SU-DHL-6 (cell line): ENCODE results near the gene KLHL36.
"Not testable (repeated sequence)": the region's sequence is repeated elsewhere in the genome, so short reads cannot be mapped to it uniquely, and the experiment has no call there.

ENCODE experiments used
- H2AFZ ChIP-seq: fragments of 200-600 bp; sonication (generic); 2 replicates; pipeline ENCODE4 v1.6.1; 2014; ENCODE audit warnings: low read depth, mild to moderate bottlenecking, moderate library complexity, mixed read lengths, antibody characterized with exemption, low read length; ENCODE audit not compliant: severe bottlenecking
- H3F3A ChIP-seq: fragments of 200-600 bp; shearing (Covaris generic); 2 replicates; pipeline ENCODE4 v1.6.0; 2016; ENCODE audit warnings: antibody characterized with exemption, mild to moderate bottlenecking; ENCODE audit not compliant: insufficient read depth
- H3K27ac ChIP-seq: fragments of 200-600 bp; sonication (generic); 2 replicates; pipeline ENCODE4 v1.5.1; 2016; ENCODE audit warnings: low read depth, mild to moderate bottlenecking, low read length, moderate library complexity, mixed read lengths
- H3K27me3 ChIP-seq: fragments of 200-600 bp; sonication (generic), shearing (Covaris generic); 2 replicates; pipeline ENCODE4 v1.6.0; 2014; ENCODE audit warnings: mild to moderate bottlenecking, low read length
- H3K36me3 ChIP-seq: fragments of 200-600 bp; sonication (generic); 2 replicates; pipeline ENCODE4 v1.6.1; 2014; ENCODE audit warnings: mild to moderate bottlenecking, low read length, mixed read lengths
- H3K4me2 ChIP-seq: fragments of 300-600, 200-600 bp; shearing (Covaris generic), sonication (generic); 2 replicates; pipeline ENCODE4 v1.6.0; 2014; ENCODE audit warnings: low read length, low read depth, mild to moderate bottlenecking; ENCODE audit not compliant: poor library complexity, severe bottlenecking
- H3K4me3 ChIP-seq: fragments of 200-600 bp; sonication (generic); 2 replicates; pipeline ENCODE4 v1.5.1; 2014; ENCODE audit warnings: antibody characterized with exemption, low read length, mild to moderate bottlenecking, mixed read lengths; ENCODE audit not compliant: insufficient read depth, poor library complexity, severe bottlenecking
- H3K79me2 ChIP-seq: fragments of 200-600 bp; sonication (generic); 2 replicates; pipeline ENCODE4 v1.6.1; 2014; ENCODE audit warnings: mild to moderate bottlenecking, low read length, moderate library complexity; ENCODE audit not compliant: insufficient read depth
- H3K9ac ChIP-seq: fragments of 200-600 bp; sonication (generic); 2 replicates; pipeline ENCODE4 v1.7.0; 2014; ENCODE audit warnings: mild to moderate bottlenecking, low read length
- H3K9me2 ChIP-seq: fragments of 200-600 bp; sonication (generic); replicated peaks from 2 replicates; pipeline ENCODE4 v1.6.1; 2014; ENCODE audit warnings: low read length; ENCODE audit not compliant: insufficient read depth
- H3K9me3 ChIP-seq: fragments of 200-600 bp; sonication (generic); 2 replicates; pipeline ENCODE4 v1.6.1; 2014; ENCODE audit warnings: low read length, mixed read lengths; ENCODE audit not compliant: insufficient read depth
- H4K20me1 ChIP-seq: fragments of 200-600 bp; sonication (generic); 2 replicates; pipeline ENCODE4 v1.6.1; 2014; ENCODE audit warnings: low read depth, mild to moderate bottlenecking, antibody characterized with exemption, low read length, moderate library complexity, mixed read lengths
- CTCF ChIP-seq: fragments of 200-600 bp; sonication (generic); IDR thresholded peaks from one replicate; pipeline ENCODE4 v1.5.1; 2017; ENCODE audit warnings: antibody characterized with exemption, mild to moderate bottlenecking, low read length, moderate library complexity; ENCODE audit not compliant: insufficient read depth, poor library complexity, severe bottlenecking
- EZH2phosphoT487 ChIP-seq: fragments of 200-600 bp; sonication (generic), shearing (Covaris generic); conservative IDR thresholded peaks from 2 replicates; pipeline ENCODE4 v1.6.1; 2018; ENCODE audit warnings: mild to moderate bottlenecking, antibody characterized with exemption, low read length, moderate library complexity, mixed read lengths

The KLHL36 gene

GRCh38 chr16:84631886-84632285, 16.4 kb upstream of the KLHL36 start:
- no peak for TF ChIP-seq CTCF
- no peak for TF ChIP-seq EZH2phosphoT487
- no peak overlapping the region for H3K9ac ChIP-seq
- no peak overlapping the region for H2AFZ ChIP-seq
- no peaks in the 10 kb centered on the region for H4K20me1 ChIP-seq
- no peaks in the 10 kb centered on the region for H3K9me3 ChIP-seq
- no peaks in the 10 kb centered on the region for H3K36me3 ChIP-seq
- H3K27me3 ChIP-seq: no peaks in the 10 kb centered on the region
- peaks cover 3% of the 10 kb centered on the region; the same call in 1 of the 2 replicates for H3F3A ChIP-seq
- H3K4me3 ChIP-seq: no peak overlapping the region
- no peaks in the 10 kb centered on the region for H3K9me2 ChIP-seq
- H3K4me2 ChIP-seq: no peak overlapping the region
- H3K79me2 ChIP-seq: no peaks in the 10 kb centered on the region
- no peak overlapping the region for H3K27ac ChIP-seq

- H3F3A ChIP-seq, H3K4me2 ChIP-seq, H3K27ac ChIP-seq, H3K36me3 ChIP-seq, H3K4me3 ChIP-seq, H3K9me3 ChIP-seq, H3K9ac ChIP-seq, H3K27me3 ChIP-seq, H2AFZ ChIP-seq, H4K20me1 ChIP-seq, H3K79me2 ChIP-seq, H3K9me2 ChIP-seq: not testable (repeated sequence)
Measured at GRCh38 chr16:84632862-84633261, 15.4 kb upstream of the KLHL36 start.

GRCh38 chr16:84633622-84634021, 14.7 kb upstream of the KLHL36 start:
- Histone ChIP-seq H3K4me2 (no peak overlapping the region), H3F3A (no peaks in the 10 kb centered on the region), H3K79me2 (no peaks in the 10 kb centered on the region), H3K9me3 (no peaks in the 10 kb centered on the region), H4K20me1 (no peaks in the 10 kb centered on the region), H3K27ac (no peak overlapping the region), H2AFZ (no peak overlapping the region), H3K9ac (no peak overlapping the region), H3K9me2 (no peaks in the 10 kb centered on the region), H3K36me3 (no peaks in the 10 kb centered on the region), H3K27me3 (no peaks in the 10 kb centered on the region), H3K4me3 (no peak overlapping the region)
- no peak for TF ChIP-seq EZH2phosphoT487
- TF ChIP-seq CTCF: no peak

- Histone ChIP-seq H3K27ac (no peak overlapping the region), H3F3A (no peaks in the 10 kb centered on the region), H3K27me3 (no peaks in the 10 kb centered on the region), H3K9me3 (no peaks in the 10 kb centered on the region), H3K36me3 (no peaks in the 10 kb centered on the region), H3K79me2 (no peaks in the 10 kb centered on the region), H3K4me3 (no peak overlapping the region), H4K20me1 (no peaks in the 10 kb centered on the region), H3K9me2 (no peaks in the 10 kb centered on the region), H2AFZ (no peak overlapping the region), H3K9ac (no peak overlapping the region), H3K4me2 (no peak overlapping the region)
- TF ChIP-seq EZH2phosphoT487 (no peak), CTCF (no peak)
Measured at GRCh38 chr16:84635702-84636101, 12.6 kb upstream of the KLHL36 start.
